GM04503 (cell line): ENCODE results near the gene KRT27.
A peak's percentile ranks its signal among the peaks of the same experiment; 100 is the strongest.

ENCODE experiments used
- DNase-seq: peaks from one replicate; pipeline ENCODE4 v3.0.0-alpha.2; 2012; ENCODE audit warnings: low read depth

Gene KRT27

DNA sequence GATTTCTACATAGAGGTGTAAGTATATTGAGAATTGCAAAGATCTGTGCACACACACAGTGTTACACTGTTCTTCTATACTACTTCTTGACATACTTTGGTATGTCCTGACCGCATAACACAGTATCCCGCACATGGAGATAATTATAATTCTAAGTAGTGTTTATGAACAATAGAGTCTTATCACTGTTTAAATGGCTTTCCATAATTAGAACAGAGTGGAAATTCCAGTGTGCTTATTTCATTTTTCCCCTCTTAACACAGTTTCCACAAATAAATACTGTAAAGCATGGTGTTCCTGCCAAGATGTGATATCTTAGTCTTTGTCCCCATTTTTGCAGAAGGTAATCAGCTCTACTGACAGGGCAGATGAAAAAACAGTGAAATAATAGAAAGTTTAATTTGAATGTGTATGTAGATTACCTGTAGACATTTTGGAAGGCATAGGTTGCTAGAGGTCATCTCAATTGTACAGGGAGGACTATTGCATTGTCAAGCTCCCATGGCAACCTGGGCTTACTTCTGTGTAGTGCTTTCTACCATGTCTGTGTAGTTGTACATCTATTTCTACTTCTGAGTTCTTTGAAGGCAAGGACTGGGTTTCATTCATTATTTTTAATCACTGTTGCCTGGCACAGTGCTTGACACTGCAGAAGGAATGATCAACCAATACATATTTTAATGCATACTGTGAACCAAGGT, 27.5 kb upstream of the KRT27 start:
- no peak for DNase-seq

DNA sequence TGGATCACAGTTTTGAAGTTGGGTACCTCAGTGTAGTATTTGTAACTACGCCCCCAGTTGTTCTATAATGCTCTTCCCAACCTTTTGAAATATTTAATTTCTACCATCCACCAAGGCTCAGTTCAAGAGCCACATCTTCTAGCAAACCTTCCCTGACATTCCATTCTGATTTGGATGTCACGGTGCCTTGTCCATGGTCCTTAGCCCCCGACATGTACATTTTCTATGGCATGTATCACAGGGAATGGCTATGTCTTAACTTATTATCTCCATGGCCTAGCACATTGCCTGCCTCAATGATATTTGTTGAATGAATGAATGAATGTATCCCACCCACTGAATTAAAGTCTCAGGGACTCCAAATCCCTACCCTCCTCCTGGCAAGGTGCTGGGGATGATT, 23.8 kb upstream of the KRT27 start:
- no peak for DNase-seq

DNA sequence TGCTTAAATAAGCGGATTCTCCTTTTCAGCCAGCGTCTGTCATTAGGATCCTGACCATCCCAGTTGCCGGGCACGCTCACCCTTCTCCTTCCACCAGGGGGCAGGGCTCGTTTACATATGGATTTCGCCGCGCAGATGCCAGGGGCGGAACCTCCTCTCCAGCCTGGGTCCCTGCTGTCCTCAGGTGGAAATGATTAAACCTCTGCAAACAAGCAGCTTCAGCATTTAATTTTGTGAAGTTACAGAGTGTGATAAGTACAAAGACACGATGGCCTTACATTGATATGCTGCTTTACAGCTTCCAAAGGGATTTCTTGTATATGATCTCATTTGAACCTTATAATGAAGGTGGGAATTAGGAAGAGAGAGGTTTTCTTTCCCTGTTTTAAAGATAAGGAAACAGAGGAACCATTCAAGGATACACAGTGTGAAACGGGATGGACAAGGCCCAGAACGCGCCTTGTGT, 21.3 kb upstream of the KRT27 start:
- no peak for DNase-seq

DNA sequence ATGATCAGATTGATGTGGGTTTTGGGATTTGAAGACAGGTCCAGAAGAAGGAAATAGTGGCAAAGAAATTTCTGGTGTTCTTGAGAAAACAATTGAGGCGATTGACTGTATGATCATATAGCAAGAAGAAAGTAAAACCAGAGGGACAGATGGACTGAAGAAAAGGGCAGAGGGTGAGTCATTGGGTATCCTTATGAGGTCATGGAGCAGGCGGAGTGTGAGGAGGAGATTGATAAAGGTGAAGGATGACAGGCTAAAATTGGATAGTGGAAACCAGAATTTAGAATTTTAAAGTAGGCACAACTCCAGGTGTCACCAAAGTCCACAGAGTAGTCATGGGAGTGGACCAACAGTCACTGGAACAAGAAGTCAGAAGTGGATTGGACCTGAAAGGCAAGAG, 18.8 kb upstream of the KRT27 start:
- no peak for DNase-seq

DNA sequence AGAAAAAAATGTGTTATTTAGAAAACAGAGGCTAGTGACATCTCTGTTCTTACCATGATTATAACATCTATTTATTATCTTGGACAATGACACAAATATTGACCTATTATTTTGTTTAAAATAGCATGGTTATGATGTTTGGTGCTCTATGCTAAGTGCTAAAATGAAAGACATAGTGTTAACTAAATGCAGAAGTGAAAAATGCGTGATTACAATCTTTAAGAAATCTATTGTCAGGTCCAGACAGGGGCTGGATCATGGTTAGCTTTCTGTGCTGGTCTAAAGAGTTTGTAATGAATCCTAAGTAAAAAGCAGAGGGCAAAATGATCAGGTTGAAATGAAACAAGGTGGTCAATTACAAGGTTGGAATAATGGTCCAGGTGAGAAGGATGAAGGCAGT, 18.0 kb upstream of the KRT27 start:
- DNase-seq, result no peak

DNA sequence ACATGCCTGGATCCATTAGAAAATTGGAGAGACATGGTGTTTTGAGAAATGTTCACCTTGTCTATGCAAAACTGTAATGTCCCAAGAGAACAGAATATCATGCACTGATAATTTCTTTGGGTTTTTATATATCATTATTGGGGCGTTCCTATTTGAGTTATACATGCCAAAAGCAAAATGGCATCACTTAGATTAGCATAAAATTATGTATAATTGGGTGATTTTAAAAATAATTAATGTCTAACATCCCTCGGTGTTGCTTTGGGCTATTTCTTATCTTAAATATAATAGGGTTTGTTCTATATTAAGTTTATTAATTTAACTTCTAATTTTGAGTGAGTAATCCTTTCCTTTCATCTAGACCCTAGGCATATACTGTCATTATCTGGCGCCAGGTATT, 17.5 kb upstream of the KRT27 start, which contains the start of gene KRT28:
Gene KRT28 (minus strand): TSS at position 101 of the 400 bp plus-strand sequence. CDS start 66 bp downstream, at position 35.
- no peak for DNase-seq

DNA sequence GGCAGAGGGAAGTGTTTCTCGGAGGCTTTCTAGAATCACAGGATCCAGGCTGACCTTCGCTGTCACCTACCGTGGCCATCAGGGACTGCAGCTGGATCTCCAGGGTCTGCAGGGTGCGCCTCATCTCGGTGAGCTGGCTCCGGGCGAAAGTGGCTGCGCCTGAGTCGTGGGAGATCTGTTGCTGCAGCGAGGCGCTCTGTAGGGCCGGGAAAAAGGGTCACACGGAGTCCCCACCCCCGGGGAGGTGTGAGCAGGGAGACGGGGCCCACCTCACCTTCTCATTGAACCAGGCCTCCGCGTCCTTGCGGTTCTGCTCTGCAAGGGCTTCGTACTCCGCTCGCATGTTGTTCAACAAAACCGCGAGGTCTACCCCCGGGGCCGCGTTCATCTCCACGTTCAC, 14.5 kb upstream of the KRT27 start:
- DNase-seq, result no peak

DNA sequence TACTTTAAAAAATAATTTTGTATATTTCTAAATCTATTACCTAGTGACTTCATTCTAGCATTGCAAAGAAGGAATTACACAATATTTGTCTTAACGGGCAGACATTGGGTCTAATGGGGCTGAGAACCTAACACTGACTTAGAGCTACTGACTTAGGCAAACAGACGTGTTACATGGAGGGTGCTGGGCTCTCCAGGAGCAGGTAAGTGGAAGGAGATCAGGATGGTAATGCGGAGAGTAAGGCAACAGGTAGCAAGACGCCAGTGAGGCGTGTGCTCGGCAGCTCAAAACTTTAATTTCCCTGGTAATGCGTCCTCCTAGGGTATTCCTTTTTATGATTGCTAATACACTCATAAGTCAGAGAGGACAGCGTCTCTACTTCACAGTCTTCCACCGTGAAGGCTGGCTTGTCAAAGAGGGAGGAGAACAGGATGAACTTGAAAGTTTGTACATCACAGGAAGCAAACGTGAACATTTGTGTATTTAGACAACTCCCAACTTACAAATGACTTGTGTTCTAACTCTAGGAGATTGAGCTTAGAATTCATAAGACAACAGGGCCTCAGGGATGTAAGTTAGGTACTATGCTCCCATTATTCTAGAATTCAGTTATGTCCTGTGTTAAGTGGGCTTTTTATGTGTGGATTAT, 12.8 kb upstream of the KRT27 start:
- no peak for DNase-seq

DNA sequence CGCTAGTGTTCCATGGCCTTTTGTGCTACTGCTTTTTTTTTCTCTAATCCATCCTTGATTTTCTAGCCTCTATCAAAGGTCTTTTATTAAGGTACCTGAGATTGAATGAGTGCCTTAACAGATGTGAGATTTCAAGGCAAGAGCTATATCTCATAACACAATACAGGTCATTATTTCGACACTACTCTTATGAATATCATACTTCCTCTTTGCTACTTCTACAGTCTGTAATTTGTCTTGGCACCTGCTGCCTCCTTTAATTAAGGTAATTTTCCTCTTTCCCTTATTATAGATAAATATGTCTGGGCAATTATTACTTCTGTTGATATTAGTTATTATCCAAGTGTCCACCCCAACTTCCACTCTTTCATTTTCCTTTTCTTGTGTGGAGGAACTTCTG, 12.1 kb upstream of the KRT27 start:
- no peak for DNase-seq

DNA sequence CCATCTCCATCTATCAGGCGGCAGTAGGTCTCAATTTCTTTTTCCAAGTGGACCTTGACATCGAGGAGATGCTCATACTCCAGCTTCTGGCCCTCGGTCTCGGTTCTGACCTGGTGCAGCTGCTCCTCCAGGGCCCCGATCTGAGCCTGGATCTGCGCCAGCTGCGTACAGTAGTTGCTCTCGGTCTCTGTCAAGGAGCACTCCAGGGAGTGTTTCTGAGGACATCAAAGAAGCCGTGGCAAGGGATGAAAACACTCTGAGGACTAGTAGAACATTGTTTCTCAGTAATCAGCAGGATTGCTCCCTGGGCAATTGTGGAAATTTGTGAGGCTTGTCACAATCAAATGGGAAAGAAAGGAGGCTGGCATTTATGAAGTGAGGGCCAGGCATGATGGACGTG, 11.5 kb upstream of the KRT27 start:
- DNase-seq, result no peak

DNA sequence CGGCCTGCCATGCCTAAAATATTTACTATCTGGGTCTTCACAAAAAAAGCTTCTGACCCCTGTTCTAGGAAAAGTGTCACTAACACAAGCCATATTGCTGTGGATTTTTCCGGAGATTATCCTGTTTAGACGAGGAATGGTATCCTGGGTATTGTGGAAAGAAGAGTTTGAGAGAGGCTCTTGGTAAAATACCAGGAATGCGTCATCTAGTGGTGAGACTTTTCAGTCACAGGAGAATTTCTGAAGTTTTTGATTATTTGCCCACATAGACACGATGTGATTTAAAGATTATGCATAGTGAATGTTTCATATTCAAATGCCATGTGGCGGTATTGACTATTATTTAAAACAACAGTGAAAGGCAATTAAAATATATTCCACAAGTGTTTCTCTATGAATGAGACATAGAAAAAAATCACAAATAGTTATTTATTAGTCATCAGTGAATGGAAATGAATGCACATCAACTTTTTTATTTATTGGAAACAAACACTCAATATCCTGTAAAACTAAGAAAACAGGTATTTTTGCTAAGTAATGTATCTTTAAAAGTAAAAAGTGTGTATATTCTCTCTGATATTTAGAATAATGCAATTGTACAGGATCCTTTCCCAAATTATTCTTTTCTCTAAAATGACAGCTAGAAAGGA, 9.6 kb upstream of the KRT27 start:
- DNase-seq, result peak; percentile 16

DNA sequence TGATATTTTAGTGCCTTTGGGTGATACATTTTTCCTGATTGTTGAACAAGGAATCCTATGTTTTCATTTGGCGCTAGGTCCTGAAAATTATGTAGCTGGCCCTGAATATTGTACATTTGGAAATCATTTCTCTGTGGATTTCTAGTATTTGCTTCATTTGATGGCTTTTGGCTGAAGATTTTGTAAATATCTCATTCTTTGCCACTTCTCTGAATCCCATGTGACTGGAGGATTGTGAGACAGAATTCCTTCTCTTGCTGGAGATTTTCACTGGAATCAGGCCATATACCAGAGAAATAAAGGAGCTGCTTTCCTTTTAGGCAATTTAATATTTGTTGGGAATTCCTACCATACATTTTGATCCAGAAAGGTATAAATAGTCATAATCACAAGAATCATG, 8.8 kb upstream of the KRT27 start:
- DNase-seq, result peak; percentile 30

DNA sequence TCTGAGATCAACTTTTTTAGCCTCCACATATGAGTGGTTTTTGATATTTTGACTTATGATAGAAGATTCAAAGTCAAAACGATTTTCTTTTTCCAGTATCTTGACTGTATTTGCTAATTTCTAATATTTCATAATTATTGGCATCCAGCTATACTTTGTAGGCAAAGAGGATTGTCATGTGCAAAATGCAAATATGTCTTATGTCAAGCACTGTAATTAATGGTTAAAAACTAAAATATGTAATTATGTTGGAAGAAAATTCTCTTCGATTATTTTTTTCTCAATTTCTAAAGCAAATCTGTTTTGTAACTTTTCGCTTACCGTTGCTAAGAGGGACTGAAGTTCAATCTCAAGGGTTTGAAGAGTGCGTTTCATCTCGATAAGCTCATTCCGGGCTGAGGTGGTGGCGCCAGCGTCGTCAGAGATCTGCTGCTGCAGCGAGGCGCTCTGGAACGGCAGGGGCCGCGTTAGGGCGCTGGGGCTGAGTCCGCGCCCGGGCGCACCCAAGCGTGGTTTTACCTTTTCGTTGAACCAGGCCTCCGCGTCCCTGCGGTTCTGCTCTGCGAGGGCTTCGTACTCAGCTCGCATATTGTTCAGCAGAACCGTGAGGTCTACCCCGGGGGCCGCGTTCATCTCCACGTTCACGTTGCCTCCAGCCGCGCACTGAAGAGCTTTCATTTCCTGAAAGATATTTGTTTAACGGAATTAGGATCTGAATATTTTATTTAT, 3.0 kb downstream of the KRT27 start:
- DNase-seq, result no peak

DNA sequence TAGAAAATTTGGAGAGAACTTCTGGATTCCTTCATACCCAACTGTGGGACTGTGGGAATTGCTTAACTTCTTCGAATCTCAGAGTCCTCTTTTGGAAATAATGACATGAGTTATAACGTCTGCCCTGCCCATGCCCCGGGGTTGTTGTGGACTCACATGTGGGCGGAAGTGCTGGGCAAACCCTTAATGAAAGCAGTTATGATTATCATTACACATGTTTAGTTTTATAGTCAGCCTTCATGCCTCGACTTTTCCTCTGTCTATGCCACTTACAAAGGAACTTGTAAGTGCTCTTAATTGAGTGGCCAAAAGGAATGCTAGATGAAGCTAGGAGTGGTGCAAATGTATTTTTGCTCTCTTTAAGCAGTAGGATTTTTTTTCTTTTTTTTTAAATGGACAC, 3.9 kb downstream of the KRT27 start:
- DNase-seq, result no peak

DNA sequence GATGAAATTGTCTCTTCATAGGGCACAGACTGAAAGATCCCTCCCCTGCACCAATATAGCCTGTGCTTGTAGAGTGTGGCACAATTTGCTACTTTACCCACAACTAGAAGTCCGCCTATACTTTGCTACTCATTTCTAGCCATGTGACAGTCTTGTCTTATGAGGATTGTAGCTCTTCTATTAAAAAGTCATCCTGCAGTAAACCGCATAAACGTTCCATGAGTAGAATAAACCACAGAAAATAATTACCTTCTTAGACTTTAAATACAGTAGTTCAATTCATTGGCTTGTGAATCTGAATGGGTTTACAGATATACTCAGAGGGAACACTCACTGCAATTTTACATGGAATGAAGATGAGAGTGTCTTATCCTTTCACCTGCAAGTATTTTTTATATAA, 4.4 kb downstream of the KRT27 start:
- DNase-seq, result no peak

DNA sequence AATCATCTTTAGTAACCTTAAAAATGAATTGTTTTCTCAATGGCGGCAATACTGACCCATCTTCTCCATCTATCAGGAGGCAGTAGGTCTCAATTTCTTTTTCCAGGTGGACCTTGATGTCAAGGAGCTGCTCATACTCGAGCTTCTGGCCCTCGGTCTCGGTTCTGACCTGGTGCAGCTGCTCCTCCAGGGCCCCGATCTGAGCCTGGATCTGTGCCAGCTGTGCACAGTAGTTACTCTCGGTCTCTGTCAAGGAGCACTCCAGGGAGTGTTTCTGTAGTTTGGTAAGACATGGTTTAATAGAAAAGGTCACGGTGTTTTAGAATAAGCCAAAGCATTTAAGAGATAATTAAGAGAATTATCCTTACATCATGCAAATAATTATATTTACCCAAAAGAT, 4.9 kb downstream of the KRT27 start:
- no peak for DNase-seq

DNA sequence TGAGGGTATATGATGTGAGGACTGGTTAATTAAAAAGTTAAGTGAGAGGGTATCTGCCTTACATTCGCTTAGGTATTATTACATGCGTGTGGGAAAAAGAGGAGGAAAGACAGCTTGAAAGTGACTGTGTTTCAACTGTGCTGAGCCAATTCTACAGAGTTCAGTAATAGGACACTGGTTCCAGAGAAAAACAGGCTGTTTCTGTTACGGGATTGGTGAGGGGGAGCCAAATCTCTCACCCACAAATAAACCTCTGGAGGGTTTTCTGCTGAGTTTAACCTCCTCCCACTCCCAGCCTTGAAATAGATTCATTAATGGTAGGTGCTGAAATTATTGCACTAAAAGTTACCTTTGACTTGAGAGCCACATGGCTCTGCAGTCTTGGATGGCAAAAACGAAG, 6.4 kb downstream of the KRT27 start:
- DNase-seq, result no peak

DNA sequence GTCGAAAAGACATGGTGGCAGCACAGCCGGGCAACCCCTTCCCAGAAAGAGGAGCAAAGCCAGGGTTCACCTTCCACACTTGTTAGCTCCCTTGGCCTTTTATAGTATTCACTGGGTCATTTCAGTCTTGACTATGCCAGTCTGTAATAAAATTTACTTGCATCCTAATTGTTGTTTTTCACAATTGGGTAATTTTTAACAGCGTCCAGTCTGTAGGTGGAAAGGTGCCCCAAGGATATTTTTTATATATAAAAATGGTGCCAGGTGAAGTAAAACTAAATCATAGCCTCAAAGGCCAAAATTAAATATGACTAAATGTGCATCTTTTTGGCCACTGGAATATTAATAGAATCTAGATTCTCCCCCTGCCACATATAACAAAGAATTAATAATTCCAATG, 10.2 kb downstream of the KRT27 start, which contains the start of gene KRT26:
Gene KRT26 (minus strand): TSS at position 101 of the 400 bp plus-strand sequence. CDS start 88 bp downstream, at position 13.
- DNase-seq, result no peak

DNA sequence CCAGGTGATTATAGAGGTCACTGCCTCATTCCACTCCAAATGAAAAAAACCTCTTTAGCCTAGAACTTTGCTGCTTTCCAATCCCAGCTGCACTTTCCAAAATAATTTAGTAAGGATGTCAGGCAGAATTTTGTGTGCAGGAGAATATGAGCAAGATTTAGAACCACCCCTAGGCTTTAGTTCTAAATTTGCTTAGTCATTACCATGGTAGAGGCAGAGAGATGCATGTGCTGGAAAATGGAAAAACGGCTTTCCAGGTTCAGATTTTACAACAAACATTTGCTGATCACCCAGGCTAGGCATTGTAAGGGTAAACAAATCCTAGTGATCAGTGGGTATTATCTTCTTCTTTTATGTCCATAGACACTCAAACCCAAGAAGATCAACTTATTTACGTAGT, 16.7 kb downstream of the KRT27 start:
- DNase-seq, result no peak

DNA sequence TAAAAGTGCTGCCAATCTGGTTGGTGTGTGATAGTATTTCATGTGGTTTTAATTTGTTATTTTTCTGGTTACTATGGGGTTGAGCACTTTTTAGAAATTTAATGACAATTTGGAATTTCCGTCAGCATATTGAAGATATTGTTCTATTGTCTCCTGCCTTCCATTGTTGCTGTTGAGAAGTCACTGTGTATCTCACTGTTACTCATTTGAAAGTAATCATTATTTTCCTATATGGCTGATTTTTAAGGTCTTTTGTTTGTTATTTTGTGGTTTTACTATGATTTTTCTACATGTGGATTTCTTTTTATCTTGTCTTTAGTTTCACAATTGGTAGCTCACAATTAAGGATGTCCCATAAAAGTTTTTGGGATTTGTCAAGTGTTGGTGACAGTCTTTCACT, 18.6 kb downstream of the KRT27 start:
- DNase-seq, result no peak

DNA sequence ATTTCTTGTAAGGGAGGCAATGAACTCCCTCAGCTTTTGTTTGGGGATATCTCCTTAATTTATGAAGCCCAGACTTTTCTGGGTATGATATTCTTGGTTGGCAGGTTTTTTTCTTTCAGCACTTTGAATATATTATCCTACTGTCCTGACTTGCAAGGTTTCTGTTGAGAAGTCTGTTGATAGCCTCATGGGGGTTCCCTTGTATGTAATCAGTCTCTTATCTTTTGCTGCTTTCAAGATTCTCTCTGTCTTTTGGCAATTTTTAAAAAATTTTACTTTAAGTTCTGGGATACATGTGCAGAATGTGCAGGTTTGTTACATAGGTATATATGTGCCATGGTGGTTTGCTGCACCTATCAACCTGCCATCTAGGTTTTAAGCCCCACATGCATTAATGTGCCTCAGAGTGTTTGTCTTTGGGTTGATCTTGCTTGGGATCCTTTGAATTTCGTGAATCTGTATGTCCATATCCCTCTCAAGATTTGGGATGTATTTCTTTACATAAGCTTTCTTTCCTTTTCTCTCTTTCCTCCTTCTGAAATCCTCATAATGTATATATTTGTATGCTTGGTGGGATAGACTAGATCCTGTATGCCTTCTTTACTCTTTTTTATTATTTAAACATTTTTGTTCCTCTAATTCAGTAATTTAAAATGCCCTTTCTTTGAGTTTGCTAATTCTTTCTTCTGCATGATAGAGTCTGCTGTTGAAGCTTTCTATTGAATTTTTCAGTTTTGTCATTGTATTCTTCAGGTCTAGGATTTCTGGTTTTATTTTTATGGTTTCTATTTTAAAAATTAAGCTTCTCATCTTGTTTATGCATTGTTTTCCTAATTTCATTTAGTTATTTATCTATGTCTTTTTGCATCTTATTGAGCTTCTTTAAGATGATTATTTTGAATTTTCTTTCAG, 22.0 kb downstream of the KRT27 start:
- DNase-seq, result no peak
